ENCODE results near the gene PDE4D. TPM values are rescaled to one million over a fixed set of nuclear protein-coding genes. Genes with fewer than 3 reads are reported as not detected.

The PDE4D gene
- total RNA-seq, 1 donor from 2014 or later = 13.2 TPM

DNA sequence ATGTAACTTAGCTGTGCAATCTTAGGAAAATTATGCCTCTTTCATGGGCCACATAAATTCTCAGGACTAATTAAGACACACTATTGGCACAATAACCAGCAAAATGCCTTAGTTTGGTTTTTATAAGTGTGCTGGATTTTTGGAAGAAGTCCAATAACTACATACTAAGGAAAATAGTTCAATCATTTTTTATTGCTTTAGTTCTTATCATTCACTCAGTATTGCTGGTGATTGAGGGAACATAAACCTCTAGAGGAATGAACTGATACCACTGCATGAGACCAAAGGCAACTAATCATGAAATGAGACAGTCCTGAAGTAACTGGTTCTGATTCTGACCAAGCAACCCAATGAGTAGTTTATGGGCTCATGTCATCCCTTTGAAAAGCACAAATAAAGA, 571.5 kb downstream of the PDE4D start:
- Mint-ChIP-seq H3K9me3 (ENCODE audit: unreplicated experiment) (no peaks in the 10 kb centered on the region), H3K27me3 (ENCODE audit: unreplicated experiment) (no peaks in the 10 kb centered on the region), H3K4me1 (ENCODE audit: low read depth, unreplicated experiment) (peaks cover 10% of the 10 kb centered on the region), H3K27ac (ENCODE audit: unreplicated experiment) (no peak overlapping the region), H3K36me3 (ENCODE audit: unreplicated experiment) (no peaks in the 10 kb centered on the region), H3K4me3 (ENCODE audit: unreplicated experiment) (no peak overlapping the region)
- DNase-seq = no peak
- TF ChIP-seq, protein P1, sequence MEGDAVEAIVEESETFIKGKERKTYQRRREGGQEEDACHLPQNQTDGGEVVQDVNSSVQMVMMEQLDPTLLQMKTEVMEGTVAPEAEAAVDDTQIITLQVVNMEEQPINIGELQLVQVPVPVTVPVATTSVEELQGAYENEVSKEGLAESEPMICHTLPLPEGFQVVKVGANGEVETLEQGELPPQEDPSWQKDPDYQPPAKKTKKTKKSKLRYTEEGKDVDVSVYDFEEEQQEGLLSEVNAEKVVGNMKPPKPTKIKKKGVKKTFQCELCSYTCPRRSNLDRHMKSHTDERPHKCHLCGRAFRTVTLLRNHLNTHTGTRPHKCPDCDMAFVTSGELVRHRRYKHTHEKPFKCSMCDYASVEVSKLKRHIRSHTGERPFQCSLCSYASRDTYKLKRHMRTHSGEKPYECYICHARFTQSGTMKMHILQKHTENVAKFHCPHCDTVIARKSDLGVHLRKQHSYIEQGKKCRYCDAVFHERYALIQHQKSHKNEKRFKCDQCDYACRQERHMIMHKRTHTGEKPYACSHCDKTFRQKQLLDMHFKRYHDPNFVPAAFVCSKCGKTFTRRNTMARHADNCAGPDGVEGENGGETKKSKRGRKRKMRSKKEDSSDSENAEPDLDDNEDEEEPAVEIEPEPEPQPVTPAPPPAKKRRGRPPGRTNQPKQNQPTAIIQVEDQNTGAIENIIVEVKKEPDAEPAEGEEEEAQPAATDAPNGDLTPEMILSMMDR (IDR thresholded peaks at IDR 0.05; ENCODE audit: partially characterized antibody, unreplicated experiment) = no peak

DNA sequence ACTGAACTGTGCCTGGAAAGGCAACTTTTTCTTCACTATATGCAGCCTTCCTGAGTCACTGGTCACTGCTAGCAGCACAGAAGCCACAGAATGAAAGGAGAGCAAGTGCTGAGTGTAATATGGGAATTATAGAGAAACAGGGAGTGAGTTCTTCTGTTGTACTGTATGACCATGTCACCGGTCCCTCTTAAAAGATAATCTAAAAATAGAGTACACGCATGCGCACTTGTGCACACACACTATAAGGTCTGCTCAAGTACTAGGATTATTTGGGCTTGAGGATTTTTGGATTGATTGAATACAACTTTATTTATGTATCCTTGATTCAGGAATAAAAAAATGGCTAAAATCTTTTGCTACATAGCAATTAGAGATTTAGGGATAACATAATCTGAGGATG, 571.9 kb downstream of the PDE4D start:
- H3K36me3 Mint-ChIP-seq (ENCODE audit: unreplicated experiment) = no peaks in the 10 kb centered on the region
- DNase-seq = no peak
- TF ChIP-seq, protein P1 (IDR thresholded peaks at IDR 0.05; ENCODE audit: partially characterized antibody, unreplicated experiment) = no peak
- H3K9me3 Mint-ChIP-seq (ENCODE audit: unreplicated experiment) = no peaks in the 10 kb centered on the region
- no peak overlapping the region for H3K4me3 Mint-ChIP-seq (ENCODE audit: unreplicated experiment)
- H3K4me1 Mint-ChIP-seq (ENCODE audit: low read depth, unreplicated experiment) = peaks cover 6% of the 10 kb centered on the region
- no peaks in the 10 kb centered on the region for H3K27me3 Mint-ChIP-seq (ENCODE audit: unreplicated experiment)
- H3K27ac Mint-ChIP-seq (ENCODE audit: unreplicated experiment) = no peak overlapping the region

DNA sequence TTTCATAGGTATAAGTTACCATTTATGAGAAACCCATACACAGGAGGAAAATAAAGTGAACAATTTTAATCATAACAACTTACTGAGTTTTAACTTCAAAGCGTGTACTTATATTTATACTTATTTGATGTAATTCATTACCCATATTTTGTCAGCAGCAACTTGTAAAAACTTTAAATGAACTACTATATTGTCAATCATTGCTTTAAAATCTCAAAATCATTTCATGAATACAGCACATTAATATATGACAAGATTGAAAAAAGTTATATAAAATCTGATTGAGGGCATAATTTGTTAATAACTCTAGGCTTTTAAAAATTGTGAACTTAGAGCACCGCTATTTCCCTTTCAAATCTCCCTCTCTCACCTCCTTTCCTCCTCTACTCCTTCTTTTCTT, 573.1 kb downstream of the PDE4D start:
- no peak for DNase-seq
- TF ChIP-seq, protein P1 (IDR thresholded peaks at IDR 0.05; ENCODE audit: partially characterized antibody, unreplicated experiment) = no peak
- peaks cover 4% of the 10 kb centered on the region for H3K4me1 Mint-ChIP-seq (ENCODE audit: low read depth, unreplicated experiment)
- no peaks in the 10 kb centered on the region for H3K27me3 Mint-ChIP-seq (ENCODE audit: unreplicated experiment)
- no peaks in the 10 kb centered on the region for H3K9me3 Mint-ChIP-seq (ENCODE audit: unreplicated experiment)
- H3K36me3 Mint-ChIP-seq (ENCODE audit: unreplicated experiment) = no peaks in the 10 kb centered on the region
- no peak overlapping the region for H3K27ac Mint-ChIP-seq (ENCODE audit: unreplicated experiment)
- no peak overlapping the region for H3K4me3 Mint-ChIP-seq (ENCODE audit: unreplicated experiment)

DNA sequence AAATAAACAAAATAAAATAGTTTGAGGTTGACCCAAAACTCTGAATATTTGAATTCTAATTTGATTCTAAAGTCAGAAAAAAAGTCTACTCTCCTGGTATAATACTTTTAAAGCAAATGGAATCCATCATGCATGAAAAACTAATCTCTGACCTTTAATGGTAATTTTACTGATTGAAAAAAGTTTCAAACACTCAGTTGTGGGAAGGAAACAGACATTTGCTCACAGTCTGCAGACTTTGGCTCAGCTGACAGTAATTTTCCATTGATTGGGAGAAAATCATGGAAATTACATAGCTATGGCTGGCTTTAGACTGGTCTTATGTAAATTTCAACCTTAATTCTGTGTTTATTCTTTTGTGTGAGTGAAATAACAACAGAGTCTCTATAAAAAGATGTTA, 574.3 kb downstream of the PDE4D start:
- H3K27ac Mint-ChIP-seq (ENCODE audit: unreplicated experiment) = no peak overlapping the region
- H3K36me3 Mint-ChIP-seq (ENCODE audit: unreplicated experiment) = no peaks in the 10 kb centered on the region
- no peak overlapping the region for H3K4me3 Mint-ChIP-seq (ENCODE audit: unreplicated experiment)
- TF ChIP-seq, protein P1 (IDR thresholded peaks at IDR 0.05; ENCODE audit: partially characterized antibody, unreplicated experiment) = no peak
- H3K27me3 Mint-ChIP-seq (ENCODE audit: unreplicated experiment) = no peaks in the 10 kb centered on the region
- no peak for DNase-seq
- H3K4me1 Mint-ChIP-seq (ENCODE audit: low read depth, unreplicated experiment) = peaks cover 4% of the 10 kb centered on the region
- no peaks in the 10 kb centered on the region for H3K9me3 Mint-ChIP-seq (ENCODE audit: unreplicated experiment)

DNA sequence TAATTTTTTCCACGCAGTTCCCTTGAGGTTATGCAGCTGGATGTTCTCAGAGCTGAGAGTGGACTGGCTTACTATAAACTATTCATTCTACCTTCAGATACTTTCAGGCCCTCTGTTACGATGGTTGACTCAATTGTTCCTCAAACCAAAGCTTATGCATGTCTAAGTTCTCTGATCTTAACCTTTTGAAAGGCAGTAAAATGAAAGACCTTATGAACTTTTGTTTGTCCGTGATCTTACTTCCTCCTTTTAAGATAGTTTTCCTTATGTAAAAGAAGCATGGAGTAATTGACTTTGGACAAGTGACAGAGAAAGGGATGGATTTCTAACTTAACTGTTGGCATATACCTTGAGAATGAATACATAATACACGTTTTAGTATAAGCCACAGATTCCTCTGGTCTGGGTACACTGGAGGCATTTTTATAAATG, 575.7 kb downstream of the PDE4D start:
- Mint-ChIP-seq H3K36me3 (ENCODE audit: unreplicated experiment) (no peaks in the 10 kb centered on the region), H3K27ac (ENCODE audit: unreplicated experiment) (no peak overlapping the region), H3K4me3 (ENCODE audit: unreplicated experiment) (no peak overlapping the region), H3K4me1 (ENCODE audit: low read depth, unreplicated experiment) (peaks cover 4% of the 10 kb centered on the region), H3K9me3 (ENCODE audit: unreplicated experiment) (no peaks in the 10 kb centered on the region), H3K27me3 (ENCODE audit: unreplicated experiment) (no peaks in the 10 kb centered on the region)
- TF ChIP-seq, protein P1 (IDR thresholded peaks at IDR 0.05; ENCODE audit: partially characterized antibody, unreplicated experiment) = no peak
- DNase-seq = no peak
